ENCODE results near the gene ZSCAN9.

GRCh38 chr6:28250747-28251146 lies 25.7 kb downstream of the ZSCAN9 start:
- TF ChIP-seq CTCF (IDR thresholded peaks at IDR 0.05) (no peak), POLR2A (IDR thresholded peaks at IDR 0.05) (no peak)

Data from uterus (tissue), 2 donors.